ENCODE measurements around the gene UBAC1.

UBAC1 gene

GRCh38 chr9:135929656-135930445 lies 31.3 kb downstream of the UBAC1 start:
- TF ChIP-seq CTCF (conservative IDR thresholded peaks at IDR 0.05) (no peak), ZFX (IDR thresholded peaks at IDR 0.05) (no peak)
- no peak overlapping the region for H3K27ac ChIP-seq

- TF ChIP-seq ZFX (IDR thresholded peaks at IDR 0.05) (no peak), CTCF (conservative IDR thresholded peaks at IDR 0.05) (no peak)
- H3K27ac ChIP-seq = no peak overlapping the region
These were observed 32.2 kb downstream of the UBAC1 start for GRCh38 chr9:135928731-135929655.

GRCh38 chr9:135928074-135928730 lies 33.0 kb downstream of the UBAC1 start:
- TF ChIP-seq ZFX (IDR thresholded peaks at IDR 0.05) (no peak), CTCF (conservative IDR thresholded peaks at IDR 0.05) (no peak)
- no peak overlapping the region for H3K27ac ChIP-seq

- no peak for TF ChIP-seq ZFX (IDR thresholded peaks at IDR 0.05)
- no peak for TF ChIP-seq CTCF (conservative IDR thresholded peaks at IDR 0.05)
- no peak overlapping the region for H3K27ac ChIP-seq
These were observed 33.8 kb downstream of the UBAC1 start for GRCh38 chr9:135927195-135928013.

- TF ChIP-seq ZFX (IDR thresholded peaks at IDR 0.05) = no peak
- TF ChIP-seq CTCF (conservative IDR thresholded peaks at IDR 0.05) = no peak
- H3K27ac ChIP-seq = no peak overlapping the region
These were observed 34.6 kb downstream of the UBAC1 start for GRCh38 chr9:135926402-135927194.

GRCh38 chr9:135925496-135926133 lies 35.6 kb downstream of the UBAC1 start:
- H3K27ac ChIP-seq = no peak overlapping the region
- no peak for TF ChIP-seq ZFX (IDR thresholded peaks at IDR 0.05)
- TF ChIP-seq CTCF (conservative IDR thresholded peaks at IDR 0.05) = no peak
